Fibroblast of the aortic adventitia (primary cell): ENCODE measurements around the gene LMO1. TPM values are rescaled to one million over a fixed set of nuclear protein-coding genes. Genes with fewer than 3 reads are reported as not detected.
A peak's percentile ranks its signal among the peaks of the same experiment; 100 is the strongest.

Source experiments
- DNase-seq: peaks from one replicate; pipeline ENCODE4 v3.0.0-alpha.2; 2010; ENCODE audit warnings: low read depth
- H3K4me3 ChIP-seq: 2 replicates; pipeline ENCODE4 v1.5.1; 2011; ENCODE audit warnings: low read depth, mild to moderate bottlenecking, control low read depth, low read length, moderate library complexity
- total RNA-seq: library from RNA; depleted of rRNA; stranded (reverse); fragments of >200 nt; gene quantifications from 2 replicates; pipeline ENCODE4 v1.2.3, GENCODE V29; 2012; ENCODE audit warnings: low replicate concordance
- TF ChIP-seq, protein P1 (sequence below): IDR thresholded peaks from 2 replicates; pipeline ENCODE4 v1.5.1; 2011; ENCODE audit warnings: mild to moderate bottlenecking, low read length, control low read depth, inconsistent platforms; ENCODE audit not compliant: insufficient read depth

LMO1 gene
- total RNA-seq, 1 donor = not detected

DNA sequence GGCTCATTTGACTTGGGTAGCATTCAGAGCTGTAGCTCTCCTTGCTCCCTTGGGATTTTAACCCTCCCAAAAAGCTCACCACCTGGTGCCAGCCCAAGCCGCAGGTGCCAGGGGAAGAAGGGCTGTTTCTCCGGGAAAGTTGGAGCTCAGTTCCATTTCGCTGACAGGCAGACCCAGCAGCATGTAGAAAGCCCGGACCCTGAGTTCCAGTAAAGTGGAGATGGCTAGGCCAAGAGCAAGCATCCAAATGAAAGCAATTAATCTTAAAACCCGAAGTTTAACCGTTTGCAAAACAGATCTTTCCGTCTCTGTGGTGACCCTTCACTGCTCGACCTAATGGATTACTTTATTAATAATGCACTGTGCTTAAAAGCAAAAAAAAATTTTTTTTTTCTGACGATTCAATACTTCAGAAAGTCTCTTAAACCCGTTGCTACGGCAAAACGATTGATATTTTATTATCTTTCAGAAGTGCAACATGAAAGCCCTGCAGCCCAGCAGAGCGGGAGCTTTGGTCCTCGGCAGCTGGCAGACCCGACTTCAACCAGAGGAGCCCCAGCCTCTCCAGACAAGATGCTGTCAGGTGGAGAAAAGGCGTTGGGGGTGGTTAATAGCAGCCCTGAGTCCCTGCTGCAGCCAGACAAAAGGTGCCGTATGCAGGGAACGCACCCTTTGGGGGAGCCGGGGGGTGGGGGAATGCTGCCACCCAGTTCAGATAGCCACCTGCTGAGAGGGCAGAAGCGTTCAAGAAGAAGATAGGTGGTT, 3.3 kb downstream of the LMO1 start:
- DNase-seq = no peak
- no peak overlapping the region for H3K4me3 ChIP-seq
- TF ChIP-seq, protein P1, sequence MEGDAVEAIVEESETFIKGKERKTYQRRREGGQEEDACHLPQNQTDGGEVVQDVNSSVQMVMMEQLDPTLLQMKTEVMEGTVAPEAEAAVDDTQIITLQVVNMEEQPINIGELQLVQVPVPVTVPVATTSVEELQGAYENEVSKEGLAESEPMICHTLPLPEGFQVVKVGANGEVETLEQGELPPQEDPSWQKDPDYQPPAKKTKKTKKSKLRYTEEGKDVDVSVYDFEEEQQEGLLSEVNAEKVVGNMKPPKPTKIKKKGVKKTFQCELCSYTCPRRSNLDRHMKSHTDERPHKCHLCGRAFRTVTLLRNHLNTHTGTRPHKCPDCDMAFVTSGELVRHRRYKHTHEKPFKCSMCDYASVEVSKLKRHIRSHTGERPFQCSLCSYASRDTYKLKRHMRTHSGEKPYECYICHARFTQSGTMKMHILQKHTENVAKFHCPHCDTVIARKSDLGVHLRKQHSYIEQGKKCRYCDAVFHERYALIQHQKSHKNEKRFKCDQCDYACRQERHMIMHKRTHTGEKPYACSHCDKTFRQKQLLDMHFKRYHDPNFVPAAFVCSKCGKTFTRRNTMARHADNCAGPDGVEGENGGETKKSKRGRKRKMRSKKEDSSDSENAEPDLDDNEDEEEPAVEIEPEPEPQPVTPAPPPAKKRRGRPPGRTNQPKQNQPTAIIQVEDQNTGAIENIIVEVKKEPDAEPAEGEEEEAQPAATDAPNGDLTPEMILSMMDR = no peak

DNA sequence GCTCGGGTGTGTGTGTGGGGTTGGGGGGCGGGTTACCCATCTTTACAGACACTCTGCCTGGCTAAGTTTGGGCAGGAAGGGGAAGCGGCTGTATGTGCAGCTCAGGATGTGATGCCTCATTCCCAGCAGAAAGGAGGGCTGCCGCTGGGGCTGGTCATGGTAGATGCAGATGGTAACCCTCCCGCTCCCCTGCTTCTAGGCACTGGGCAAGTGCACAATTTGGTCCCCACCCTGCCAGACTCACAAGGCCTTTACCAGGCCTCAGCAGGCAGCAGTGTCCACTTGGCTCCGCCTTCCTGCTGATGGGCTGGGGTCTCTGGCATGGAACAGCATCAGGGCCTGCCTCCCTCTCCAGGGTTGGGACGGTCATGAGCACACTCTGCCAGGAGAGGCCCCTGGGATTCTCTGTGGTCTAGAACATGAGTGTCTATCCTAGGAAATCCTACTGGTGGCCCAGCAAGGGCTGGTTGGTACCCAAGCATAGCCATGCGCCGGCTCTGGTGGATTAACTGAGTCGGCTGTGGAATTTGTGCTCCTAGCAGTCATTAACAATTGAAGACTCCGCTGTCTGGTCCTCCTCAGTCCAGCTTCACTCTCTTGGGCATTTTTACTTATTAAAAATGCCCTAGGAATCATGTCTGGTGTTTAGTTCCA, 4.2 kb downstream of the LMO1 start:
- H3K4me3 ChIP-seq = no peak overlapping the region
- TF ChIP-seq, protein P1 = no peak
- DNase-seq = no peak

DNA sequence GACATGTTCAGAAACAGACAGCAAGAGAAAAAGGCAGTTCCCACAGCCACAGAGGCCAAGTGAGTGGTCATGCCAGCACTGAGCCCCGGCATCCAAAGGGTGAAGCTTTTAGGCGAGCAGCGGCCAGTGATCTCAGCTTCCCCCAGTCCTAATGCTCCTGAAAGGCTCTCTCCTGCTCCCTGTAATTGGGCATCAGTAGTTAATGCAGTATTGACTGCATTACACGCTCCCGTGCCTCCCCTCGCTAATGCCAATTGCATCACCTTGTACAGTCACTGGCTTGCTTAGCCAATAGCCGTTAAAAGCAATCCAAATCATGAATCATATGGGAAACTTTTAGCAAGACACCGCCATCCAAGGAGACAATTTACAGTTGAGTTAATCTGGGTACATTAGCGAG, 4.9 kb downstream of the LMO1 start:
- peak; percentile 33 for DNase-seq
- TF ChIP-seq, protein P1 = no peak
- no peak overlapping the region for H3K4me3 ChIP-seq

DNA sequence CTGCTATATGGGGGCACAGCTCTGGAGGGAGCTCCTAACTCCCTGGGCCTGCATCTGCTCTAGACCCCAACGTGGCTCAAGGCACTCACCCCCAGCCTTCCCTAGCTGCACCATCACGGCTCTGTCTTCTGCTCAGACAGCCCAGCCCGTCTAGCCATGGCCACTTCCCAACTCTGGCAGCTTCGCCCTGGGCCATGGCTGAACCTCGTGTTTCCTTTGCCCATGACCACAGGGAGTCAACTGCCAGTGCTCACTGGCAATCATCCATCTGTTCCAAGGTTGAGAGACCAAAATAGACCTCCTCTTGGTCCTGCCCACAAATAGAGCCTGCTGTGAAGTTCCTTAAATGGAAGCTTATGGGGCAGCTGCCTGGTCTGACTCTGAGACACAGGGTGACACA, 5.4 kb downstream of the LMO1 start:
- TF ChIP-seq, protein P1 = no peak
- DNase-seq = no peak
- H3K4me3 ChIP-seq = no peak overlapping the region

DNA sequence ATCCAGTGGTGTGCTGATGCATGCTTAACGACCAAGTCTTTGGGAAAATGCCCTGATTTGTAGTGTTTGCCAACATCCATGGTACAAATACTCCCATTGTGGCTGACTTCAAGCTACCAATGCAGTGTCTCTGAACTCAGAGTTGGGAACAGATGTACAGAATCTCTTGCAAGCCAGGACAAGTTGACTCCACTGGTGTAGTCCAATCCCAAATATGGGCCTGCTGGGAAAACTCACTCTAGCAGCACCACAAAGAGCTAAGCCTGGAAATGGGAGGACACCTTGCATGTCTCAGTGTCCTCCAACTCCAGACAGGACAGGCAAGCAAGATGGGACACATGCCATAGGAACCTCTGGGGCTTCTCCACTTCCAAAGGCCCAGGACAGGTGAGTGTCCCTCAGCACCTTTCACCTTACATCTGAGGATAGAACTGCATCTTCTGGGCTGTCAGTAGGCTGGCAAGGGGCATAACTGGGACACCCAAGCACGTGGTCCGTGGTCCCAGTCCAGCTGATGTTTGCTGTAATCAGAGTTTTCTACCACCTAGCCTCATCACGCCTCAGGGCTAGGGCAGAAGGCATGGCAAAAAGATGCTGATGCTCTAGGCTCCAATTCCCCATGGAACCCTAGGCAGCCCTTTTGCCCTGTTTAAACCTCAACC, 6.5 kb downstream of the LMO1 start:
- no peak for DNase-seq
- no peak overlapping the region for H3K4me3 ChIP-seq

DNA sequence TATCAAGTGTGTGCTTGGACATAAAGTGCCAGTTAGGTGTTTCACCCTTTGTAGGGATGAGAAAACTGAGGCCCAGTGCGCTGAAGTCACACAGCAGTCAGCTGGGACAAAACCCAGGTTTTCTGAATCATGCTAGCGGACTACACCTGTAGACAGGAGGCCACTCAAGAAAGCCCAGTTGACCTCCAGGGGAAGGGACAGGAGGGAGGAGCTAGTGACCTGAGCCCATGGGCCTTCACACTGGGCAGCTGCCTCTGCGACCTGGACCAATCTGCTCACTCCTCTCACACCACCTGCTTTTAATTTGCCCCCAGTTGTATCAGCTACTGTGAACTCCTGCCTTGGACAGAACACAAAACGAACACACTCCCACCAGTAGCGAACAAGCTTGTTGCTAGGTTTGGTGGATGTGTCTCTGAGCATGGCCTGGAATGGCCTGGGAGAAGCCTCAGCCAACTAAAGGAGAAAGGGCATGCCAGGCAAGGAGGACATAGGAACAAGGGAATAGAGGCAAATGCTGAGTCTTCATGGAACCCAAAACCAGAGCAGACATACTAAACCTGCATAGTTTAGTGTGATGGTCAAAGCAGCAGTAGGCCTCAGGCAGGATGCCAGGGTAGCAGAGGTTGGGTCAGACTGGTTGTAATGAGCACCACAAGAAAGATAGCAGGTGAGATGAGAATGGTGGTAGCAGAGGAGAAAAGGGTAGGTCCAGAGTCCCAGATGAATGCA, 7.2 kb downstream of the LMO1 start:
- TF ChIP-seq, protein P1 = no peak
- no peak for DNase-seq
- H3K4me3 ChIP-seq = no peak overlapping the region

More for the DNA sequence above, 6.5 kb downstream of the LMO1 start:
- TF ChIP-seq, protein P1 = no peak
